Right renal pelvis (tissue), 4 donors: Measurements from ENCODE around the gene CMIP. TPM values are rescaled to one million over a fixed set of nuclear protein-coding genes. Genes with fewer than 3 reads are reported as not detected.
"Not testable (repeated sequence)": the region's sequence is repeated elsewhere in the genome, so short reads cannot be mapped to it uniquely, and the experiment has no call there.

Source experiments
- DNase-seq, 4 donors: peaks; one replicate each; pipeline ENCODE4 v3.0.0-alpha.2; 2013; ENCODE audit warnings: low read depth in 4 of 4, low spot score in 3 of 4, missing footprints in 1 of 4
- polyA plus RNA-seq, 4 donors: library from polyadenylated mRNA; unstranded; fragments of 120-200 nt; gene quantifications; one replicate each; pipeline ENCODE4 v1.2.1, GENCODE V29; 2013; ENCODE audit not compliant: insufficient read length in 4 of 4

The CMIP gene
- polyA plus RNA-seq, 4 donors = 40.6 to 46.2 (median 44.5) TPM

DNA sequence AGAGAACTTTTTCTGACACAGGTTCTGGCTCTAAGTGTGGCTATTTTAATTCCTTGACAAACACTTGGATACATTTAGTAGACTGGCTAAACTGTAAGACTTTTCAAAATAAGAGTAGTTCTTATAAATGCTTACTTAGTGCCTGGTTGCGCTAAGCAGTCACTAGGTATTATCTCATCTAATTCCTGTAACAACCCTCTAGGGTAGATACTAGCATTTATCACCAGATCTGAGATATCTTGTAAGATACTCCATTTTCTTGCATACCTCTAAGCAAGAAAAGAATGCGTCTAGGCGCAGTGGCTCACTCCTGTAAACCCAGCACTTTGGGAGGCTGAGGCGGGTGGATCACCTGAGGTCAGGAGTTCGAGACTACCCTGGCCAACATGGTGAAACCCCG is 131.2 kb downstream of the CMIP start:
- DNase-seq = no peak

DNA sequence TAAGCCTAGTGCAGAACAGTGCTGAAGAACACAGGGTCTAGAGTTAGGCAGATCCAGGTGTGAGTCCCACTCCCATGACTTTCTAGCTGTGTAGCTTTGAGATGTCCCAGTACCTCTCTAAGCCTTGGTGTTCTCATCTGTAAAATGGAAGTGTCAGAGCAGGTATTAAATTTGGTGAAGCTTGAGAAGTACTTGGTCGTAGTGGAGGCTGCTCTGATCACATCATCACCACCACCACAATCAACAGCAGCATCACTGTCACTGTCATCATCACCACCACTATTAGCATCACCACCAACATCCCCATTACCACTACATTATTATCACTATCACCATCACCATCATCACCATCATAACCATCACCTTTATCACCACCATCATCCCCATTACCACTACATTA is 132.1 kb downstream of the CMIP start:
- DNase-seq = no peak

DNA sequence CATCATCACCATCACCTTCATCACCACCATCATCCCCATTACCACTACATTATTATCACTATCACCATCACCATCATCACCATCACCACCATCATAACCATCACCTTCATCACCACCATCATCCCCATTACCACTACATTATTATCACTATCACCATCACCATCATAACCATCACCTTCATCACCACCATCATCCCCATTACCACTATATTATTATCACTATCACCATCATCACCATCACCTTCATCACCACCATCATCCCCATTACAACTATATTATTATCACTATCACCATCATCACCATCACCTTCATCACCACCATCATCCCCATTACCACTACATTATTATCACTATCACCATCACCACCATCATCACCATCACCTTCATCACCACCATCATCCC is 132.7 kb downstream of the CMIP start:
- not testable (repeated sequence) for DNase-seq

DNA sequence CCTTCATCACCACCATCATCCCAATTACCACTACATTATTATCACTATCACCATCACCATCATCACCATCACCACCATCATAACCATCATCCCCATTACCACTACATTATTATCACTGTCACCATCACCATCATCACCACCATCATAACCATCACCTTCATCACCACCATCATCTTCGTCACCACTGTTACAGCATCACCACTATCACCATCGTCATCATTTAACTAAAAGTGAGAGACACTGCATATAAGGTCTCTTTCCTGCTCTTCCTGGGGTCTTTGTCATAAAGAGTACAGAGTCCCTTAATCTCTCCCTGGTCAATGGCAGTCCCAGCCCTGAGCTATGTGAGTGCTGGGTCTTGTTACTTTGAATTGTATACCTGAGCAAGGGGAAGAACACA is 133.5 kb downstream of the CMIP start:
- no peak for DNase-seq

DNA sequence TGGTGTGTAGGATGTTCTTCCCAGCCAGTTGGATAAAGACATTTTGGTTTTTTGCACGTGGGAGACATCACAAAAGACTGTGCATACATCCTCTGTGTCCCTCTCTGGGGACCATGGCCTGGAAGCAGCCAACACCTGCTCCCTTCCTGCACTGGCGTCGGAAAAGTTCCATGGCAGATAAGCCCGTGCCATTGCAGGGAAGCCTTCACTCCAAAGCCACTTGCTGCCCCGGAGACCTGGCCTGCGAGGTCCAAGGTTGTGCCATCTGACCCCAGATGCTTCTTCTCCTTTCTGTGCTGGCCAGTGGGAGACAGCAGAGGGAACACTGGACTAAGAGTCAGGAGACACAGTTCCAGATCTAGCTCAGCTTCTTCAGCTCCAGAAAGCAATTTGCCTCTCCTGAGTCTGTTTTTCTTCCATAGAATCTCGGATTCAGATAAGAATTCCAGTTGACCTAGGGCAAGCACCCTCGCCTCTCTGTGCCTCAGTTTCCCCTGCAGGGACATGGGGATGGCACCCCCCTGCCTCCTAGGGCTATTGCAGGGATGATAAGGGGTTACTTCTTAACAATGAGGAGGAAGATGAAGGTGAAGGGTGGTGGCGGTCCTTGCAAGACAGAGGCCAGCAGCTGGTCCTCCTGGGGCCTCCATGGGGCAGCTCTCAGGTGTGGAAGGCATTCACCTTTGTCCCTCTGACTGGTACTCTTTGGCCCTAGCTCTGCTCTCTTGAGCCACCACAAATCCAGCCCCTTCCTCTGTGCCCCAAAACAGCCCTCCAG is 134.2 kb downstream of the CMIP start:
- DNase-seq = no peak

DNA sequence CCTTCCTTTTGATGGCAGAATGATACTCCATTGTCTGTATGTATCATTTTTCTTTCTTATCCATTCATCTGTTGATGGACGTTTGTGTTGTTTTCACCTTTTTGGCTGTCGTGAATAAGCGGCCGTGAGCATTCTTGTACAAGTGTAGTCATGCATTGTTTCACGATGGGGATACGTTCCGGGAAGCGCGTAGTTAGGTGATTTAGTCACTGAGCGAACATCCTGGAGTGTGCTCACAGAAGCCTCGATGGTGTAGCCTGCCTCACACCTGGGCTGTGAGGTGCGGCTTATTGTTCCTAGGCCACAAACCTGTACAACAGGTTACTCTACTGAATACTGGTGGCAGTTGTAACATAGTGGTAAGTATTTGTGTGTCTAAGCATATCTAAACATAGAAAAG is 136.5 kb downstream of the CMIP start:
- DNase-seq = no peak

DNA sequence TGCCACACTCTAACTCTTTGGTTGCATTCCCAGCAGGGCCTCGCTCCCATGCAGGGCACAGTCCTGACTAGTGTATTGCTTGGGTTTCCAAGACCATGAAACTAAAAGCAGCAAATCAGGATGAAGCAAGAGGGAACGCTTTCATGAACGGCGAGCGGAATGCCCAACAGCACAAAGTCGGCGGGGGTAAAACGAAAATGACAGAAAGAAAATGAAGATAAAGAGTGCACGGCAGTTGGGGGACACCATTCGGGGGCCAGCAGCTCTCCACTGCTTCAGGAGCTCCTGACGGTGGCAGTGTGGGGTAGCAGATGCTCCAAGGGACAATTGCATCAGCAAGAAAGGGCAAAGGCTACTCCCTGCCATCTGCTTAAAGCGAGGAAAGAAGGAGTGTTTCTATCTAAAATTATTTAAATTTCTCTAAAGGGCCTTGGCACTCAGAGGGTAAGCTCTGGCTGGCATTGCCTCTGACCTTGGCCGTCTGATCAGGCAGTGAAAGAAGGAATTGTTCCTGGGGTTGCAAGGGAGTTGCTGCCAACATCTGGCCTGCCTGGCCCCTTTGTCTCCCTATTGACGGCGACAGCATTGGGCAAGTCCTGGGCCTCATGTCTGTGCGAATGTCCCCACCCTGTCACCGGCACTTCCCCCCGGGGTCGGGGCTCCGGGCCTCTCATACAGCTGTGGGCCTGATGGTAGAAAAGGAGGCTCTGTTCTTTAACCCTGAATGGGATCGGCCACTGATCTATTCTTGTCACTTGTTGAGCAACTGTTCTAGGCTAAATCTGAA is 138.2 kb downstream of the CMIP start:
- no peak for DNase-seq

DNA sequence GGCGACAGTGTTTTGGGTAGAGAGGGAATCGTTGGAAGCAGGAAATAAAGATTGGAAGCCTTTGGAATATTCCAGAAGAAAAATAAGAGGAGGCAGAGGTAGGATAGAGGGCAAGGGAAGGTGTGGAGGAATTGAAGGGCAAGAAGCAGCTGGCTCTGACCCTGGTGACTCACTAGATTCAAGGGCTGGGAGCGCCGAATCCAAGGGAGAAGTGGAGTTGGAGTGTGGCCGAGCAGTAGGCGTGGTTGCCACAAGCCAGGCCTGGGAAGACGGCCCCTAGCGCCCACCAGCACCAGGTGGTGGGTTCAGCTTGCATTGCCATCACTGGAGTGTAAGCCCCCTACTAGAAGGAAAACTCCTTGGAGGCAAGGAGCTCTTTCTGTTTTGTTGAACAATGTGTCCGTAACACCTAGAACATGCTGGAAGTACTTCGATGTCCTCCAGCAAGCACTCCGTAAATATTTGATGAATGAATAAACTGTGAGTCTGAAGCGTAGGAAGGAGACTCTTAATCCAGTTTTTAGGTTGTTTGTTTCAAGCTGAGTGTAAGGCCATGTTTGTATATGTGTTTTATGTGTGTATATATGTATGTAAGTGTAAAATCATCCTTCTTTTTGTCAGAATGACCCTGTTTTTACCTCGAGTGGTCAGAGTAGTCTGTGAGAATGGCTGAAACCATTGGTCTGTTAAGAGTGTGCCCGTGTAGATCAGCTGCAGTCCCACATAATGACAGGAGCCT is 139.5 kb downstream of the CMIP start:
- no peak for DNase-seq

DNA sequence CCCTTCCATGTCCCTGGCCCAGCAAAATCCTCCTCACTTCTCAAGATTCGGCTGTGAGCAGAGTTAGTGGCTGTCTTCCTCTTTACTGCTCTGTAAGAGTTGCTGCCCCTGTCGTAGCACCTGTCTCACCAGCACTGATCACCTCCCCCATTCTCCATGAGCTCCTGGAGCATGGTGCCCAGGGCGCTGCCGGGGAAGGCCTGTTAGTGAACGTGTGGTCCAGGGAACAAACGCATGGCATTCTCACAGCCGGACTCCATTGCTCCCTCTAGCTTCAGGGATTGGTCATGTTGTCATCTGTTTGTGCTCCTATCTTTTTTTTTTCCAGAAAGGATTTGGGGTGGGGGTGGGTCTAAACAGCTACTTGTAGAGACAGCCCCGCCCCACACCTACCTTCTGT is 141.2 kb downstream of the CMIP start:
- no peak for DNase-seq

DNA sequence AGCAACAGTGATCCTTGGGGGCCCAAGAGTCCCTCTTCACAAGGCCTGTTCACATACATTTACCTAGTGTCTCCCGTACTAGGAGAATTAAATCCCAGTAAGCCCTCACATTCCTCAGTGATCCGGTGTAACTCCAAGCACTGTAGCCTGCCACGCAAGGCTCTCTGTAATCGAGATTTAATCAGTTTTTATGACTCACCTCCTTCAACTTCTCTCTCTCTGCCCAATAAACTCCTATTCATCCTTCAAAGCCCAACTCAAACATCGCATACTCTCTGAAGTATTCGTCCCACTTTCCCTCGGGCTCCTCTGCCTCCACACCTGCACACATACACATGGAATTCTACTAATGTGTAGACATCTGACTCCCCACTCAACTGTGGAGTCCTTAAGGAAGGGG is 141.8 kb downstream of the CMIP start:
- DNase-seq = no peak

DNA sequence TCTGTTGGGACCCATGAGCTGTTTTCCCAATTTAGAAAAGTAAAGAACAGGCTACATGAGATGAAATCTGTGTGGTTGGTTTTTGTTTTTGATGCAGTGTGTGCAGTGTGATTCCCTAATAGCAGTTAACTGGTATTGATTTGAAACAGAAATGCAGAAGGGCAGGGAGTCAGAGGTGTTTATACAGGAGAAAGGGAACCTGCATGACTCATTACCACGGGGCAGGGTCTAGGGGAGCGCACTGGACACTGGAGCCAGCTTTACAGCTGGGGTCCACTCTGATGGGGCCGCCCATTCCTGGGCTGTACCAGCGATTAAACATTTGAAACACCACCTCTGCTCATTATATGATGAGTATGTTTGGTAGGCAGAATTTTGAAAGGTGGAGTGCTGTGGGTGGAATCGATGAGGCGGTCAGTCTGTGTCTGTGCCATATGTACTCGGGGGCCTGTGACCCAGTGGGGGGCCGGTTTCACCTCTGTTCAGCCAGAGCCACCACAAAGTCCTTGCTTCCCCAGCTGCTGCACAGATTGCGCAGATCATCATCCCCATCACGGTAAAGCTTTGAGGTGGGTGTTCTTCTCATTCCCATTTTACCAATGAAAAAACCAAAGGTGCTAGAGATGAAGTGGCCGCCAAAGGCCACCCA is 142.5 kb downstream of the CMIP start:
- no peak for DNase-seq

DNA sequence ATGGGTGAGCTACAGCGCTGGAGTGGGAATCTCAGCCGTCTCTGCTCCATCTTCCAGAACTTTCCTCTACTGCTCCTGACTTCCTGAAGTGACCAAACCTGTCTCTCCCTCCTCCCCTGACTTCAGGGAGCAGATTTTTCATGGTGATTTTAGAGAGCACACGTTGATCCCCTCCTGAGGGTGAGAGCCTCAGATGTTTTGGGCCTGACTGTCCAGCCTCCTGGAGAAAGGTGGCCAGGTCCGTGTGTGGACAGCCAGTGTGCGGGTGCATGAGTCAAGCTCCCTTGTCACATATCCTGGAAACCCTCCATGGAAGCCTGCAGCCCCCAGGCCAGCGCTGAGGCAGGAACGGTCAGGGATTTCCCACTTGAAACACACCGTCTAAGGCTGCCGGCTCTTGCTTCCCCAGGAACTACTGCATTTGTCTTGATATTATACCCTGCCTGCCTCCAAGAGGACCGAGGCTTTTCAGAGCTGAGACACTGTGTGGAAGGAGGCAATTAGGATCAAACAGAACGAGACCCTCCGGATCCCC is 143.1 kb downstream of the CMIP start:
- DNase-seq = no peak

DNA sequence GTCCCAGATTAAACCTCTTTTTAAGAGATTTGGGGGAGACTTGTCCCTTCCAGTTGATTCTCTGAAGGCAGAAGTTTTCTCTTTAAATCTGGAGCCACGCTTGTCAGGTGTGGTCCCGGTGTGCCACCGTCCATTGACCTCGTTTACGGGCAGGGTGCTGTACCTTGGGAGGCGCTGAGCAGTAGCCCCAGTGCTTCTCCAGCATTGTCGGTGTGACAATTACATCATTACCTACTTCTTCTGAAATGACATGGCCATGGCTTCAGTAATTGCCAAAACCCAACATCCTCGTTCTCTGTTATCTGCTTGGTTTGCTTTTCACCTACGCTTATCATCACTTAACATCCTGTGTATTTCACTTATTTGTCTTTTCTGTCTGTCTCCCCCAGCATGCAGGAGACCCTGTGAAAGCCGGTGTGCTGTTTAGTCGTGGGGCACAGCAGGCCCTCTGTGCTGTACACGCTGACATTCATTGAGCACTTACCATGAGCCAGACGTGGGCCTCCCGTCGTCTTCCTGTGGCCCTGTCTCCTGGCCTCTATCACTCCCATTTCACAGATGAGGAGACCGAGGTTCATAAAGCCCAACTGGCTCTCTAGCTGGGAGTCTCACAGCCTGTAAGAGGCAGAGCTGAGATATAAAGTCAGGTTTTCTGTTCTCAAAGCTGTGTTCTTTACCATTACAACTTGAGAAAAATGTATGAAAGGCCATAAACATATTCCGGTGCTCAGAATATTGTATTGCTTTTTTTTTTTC is 143.9 kb downstream of the CMIP start:
- DNase-seq = no peak

DNA sequence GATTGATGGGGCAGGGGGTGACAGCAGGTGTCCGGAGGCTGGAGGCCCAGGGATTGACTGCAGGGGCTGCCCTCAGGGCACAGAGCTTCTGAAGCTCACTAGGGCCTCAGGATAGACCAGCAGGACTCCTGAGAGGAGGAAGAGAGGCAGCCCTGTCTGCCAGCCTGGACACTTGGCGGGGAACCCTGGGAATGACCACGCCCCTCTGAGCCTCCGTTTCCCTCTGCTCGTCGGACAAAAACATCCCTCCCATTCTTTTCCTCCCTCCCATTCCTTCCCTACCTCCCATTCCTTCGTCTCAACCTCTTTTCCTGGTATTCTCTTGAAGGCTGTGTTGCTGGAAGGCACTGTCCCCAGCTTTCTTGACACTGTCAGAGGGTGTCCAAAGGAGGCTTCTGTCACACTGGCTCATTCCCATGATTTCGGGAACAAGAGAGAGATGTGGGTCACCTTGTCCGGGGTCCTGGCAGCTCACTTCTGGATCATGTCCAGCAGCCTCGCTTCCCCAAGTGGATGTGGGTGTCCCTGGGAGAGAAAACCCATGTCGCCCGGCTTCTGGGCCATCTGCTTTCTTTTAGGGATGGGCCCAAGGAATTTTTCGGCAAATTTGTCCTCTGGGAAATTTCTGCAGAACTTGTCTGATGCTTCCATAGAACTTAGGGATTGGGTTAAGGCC is 145.5 kb downstream of the CMIP start:
- no peak for DNase-seq

DNA sequence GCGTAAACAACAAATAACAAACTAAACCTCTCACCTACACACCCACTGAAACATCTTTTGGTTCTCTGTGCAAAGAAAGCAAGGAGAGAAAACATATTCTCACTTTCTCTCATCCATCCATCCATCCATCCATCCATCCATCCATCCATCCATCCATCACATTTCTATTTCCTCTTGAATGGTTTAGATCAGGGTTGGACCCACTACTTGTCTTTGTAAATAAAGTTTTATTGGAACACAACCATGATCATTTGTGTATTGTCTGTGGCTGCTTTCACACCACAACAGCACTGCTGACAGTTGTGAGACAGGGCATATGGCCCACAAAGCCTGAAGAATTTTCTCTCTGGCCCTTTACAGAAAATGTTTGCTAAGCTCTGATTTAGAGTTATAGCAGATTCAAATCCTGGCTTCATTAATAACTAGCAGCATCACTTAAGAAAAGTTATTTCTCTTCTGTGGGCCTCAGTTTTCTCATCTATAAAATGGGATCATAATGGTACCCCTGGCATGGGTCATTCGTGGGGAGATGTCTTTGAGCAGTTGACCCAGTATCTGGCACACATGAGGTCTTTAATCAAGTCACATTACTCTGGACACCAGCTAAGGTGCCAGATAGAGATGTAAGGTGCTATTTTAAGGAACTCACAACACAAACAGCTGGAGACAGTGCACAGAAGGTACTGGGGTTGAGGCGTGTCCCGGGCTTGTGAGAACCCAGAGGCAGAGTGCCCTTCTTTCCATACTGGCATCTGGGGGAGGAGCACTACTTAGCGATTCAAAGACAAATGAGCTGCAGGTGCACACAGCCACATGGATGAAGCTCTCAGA is 146.3 kb downstream of the CMIP start:
- no peak for DNase-seq

DNA sequence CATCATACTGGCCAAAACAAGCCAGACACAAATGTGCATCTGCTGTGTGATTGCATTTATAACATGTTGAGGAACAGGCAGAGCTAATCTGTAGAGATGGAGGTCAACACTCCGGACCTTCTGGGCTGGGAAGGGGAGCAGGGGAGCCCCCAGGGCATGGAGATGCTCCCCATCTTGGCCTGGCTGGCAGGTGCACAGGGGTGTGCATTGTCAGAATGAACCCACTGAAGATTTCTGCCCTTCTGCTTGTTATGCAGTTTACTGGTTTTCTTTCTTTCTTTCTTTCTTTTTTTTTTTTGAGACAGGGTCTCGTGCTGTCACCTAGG is 146.9 kb downstream of the CMIP start:
- no peak for DNase-seq

DNA sequence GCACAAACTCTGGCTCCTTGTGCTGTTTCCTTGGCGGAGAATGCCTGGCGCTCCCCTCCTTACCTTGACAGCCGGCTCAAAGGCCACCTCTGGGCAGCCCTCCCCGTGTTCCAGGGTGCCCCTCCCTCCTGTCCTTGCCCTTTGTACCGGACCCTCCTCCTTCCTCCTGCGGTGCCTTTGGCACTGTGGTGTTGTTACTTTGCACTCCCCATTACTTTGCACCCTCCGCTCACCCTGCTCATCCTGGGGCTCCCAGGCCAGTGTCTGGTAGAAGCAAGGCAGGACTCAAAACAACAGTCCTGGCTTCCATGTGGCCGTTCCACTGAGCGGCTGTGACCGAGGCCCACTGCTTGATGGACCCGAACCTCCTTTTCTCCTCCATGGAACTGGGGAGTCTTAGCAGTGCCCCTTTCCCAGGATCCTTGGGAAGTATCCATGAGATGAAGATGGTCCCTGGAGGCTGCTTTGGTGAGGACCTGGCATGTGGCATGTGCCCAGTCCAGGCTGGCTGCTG is 147.8 kb downstream of the CMIP start:
- no peak for DNase-seq

DNA sequence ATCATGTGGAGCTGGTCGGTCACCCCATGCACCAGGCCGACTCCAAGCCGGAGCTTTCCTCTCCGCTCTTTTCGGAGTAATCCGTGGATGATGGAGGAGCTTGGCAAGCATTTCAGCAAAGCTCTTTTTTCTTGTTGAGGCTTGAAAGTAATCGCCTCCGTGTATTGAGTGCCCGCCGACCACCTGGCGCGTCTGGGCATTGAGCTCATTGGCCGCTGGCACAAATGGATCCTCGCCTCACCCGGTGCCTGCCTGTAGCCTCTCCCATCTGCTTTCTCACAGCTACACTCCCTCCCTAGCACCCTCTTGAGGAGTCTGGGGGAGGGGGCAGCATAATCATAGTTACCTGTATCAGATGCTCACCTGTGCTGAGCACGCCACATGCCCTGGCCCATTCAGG is 148.9 kb downstream of the CMIP start:
- DNase-seq = no peak
